CD14-positive monocyte (primary cell): ENCODE measurements around the gene WHRN. TPM values are rescaled to one million over a fixed set of nuclear protein-coding genes. Genes with fewer than 3 reads are reported as not detected.

ENCODE experiments used
- DNase-seq, 3 donors: peaks; one replicate each; pipeline ENCODE4 v3.0.0-alpha.2; 2011 to 2022
- H2AFZ ChIP-seq: 2 replicates; pipeline ENCODE4 v1.6.0; 2012; ENCODE audit warnings: mild to moderate bottlenecking, low read depth, low read length, inconsistent platforms; ENCODE audit not compliant: insufficient read depth, poor library complexity, severe bottlenecking
- H3K27ac ChIP-seq, 2 donors: 1 replicate in 1 of 2; 2 replicates in 1 of 2; pipeline ENCODE4 v1.5.1; 2012 to 2013; ENCODE audit warnings: low read length in 2 of 2, control low read depth in 1 of 2, inconsistent platforms in 1 of 2, low read depth in 1 of 2, mild to moderate bottlenecking in 1 of 2
- H3K27me3 ChIP-seq, 2 donors: one replicate each; pipeline versions ENCODE4 v1.6.0 to v1.6.1; 2011 to 2013; ENCODE audit warnings: low read length in 2 of 2; ENCODE audit not compliant: control insufficient read depth in 2 of 2, insufficient read depth in 2 of 2
- H3K36me3 ChIP-seq, 2 donors: replicated peaks in 1 of 2; 1 replicate in 1 of 2; 2 replicates in 1 of 2; pipeline versions ENCODE4 v1.5.1 to v1.6.1; 2012 to 2013; ENCODE audit warnings: low read length in 2 of 2, control low read depth in 1 of 2, inconsistent platforms in 1 of 2, mild to moderate bottlenecking in 1 of 2; ENCODE audit not compliant: insufficient read depth in 2 of 2, control insufficient read depth in 1 of 2
- H3K4me1 ChIP-seq, 2 donors: 1 replicate in 1 of 2; 2 replicates in 1 of 2; pipeline versions ENCODE4 v1.5.1 to v1.6.1; 2012 to 2013; ENCODE audit warnings: low read length in 2 of 2, control low read depth in 1 of 2, inconsistent platforms in 1 of 2, mild to moderate bottlenecking in 1 of 2, moderate library complexity in 1 of 2; ENCODE audit not compliant: insufficient read depth in 2 of 2, control insufficient read depth in 1 of 2
- H3K4me2 ChIP-seq: replicated peaks from 2 replicates; pipeline ENCODE3; 2012; ENCODE audit warnings: low read length, moderate library complexity, mild to moderate bottlenecking; ENCODE audit not compliant: poor library complexity, severe bottlenecking; ENCODE audit errors: extremely low read depth
- H3K4me3 ChIP-seq, 3 experiments: fragments of 200-600 bp in 1 of 3; sonication (generic) in 1 of 3; replicated peaks in 1 of 3; 1 replicate in 2 of 3; 2 replicates in 1 of 3; pipeline ENCODE4 v1.5.1; 2011 to 2013; ENCODE audit warnings: low read length in 3 of 3, mild to moderate bottlenecking in 3 of 3, control low read depth in 2 of 3, low read depth in 2 of 3, inconsistent platforms in 1 of 3, moderate library complexity in 1 of 3
- H3K79me2 ChIP-seq: 2 replicates; pipeline ENCODE4 v1.6.0; 2012; ENCODE audit warnings: mild to moderate bottlenecking, control low read depth, inconsistent platforms, low read length, moderate library complexity; ENCODE audit not compliant: insufficient read depth
- H3K9ac ChIP-seq: 2 replicates; pipeline ENCODE4 v1.6.0; 2017; ENCODE audit warnings: low read length, mild to moderate bottlenecking; ENCODE audit not compliant: insufficient read depth, poor library complexity, severe bottlenecking
- H3K9me3 ChIP-seq, 2 donors: replicated peaks in 1 of 2; 1 replicate in 1 of 2; 2 replicates in 1 of 2; pipeline versions ENCODE4 v1.5.1 to v1.6.1; 2012 to 2013; ENCODE audit warnings: low read length in 2 of 2, control low read depth in 1 of 2; ENCODE audit not compliant: control insufficient read depth in 1 of 2, insufficient read depth in 1 of 2
- H4K20me1 ChIP-seq: 2 replicates; pipeline ENCODE4 v1.6.0; 2012; ENCODE audit warnings: mild to moderate bottlenecking, low read length, control low read depth, moderate library complexity; ENCODE audit not compliant: insufficient read depth
- H3K27ac Mint-ChIP-seq, 7 donors: one replicate each; pipeline ENCODE4 v1.8.0; 2020; ENCODE audit warnings: mild to moderate bottlenecking in 7 of 7, mixed read lengths in 7 of 7, moderate library complexity in 6 of 7, inconsistent platforms in 2 of 7
- H3K27me3 Mint-ChIP-seq, 3 donors: one replicate each; pipeline ENCODE4 v1.8.0; 2021 to 2022; ENCODE audit warnings: low read depth in 3 of 3, mild to moderate bottlenecking in 3 of 3, mixed read lengths in 3 of 3, moderate library complexity in 3 of 3, inconsistent platforms in 1 of 3
- H3K36me3 Mint-ChIP-seq, 2 donors: one replicate each; pipeline ENCODE4 v1.8.0; 2020; ENCODE audit warnings: mixed read lengths in 2 of 2, inconsistent platforms in 1 of 2, mild to moderate bottlenecking in 1 of 2
- H3K4me1 Mint-ChIP-seq: one replicate; pipeline ENCODE4 v1.8.0; 2020; ENCODE audit warnings: mild to moderate bottlenecking, mixed read lengths
- H3K4me3 Mint-ChIP-seq, 2 donors: one replicate each; pipeline ENCODE4 v1.8.0; 2020; ENCODE audit warnings: mild to moderate bottlenecking in 2 of 2, mixed read lengths in 2 of 2, moderate library complexity in 1 of 2
- H3K9me3 Mint-ChIP-seq, 7 donors: one replicate each; pipeline ENCODE4 v1.8.0; 2020 to 2022; ENCODE audit warnings: mixed read lengths in 7 of 7, mild to moderate bottlenecking in 6 of 7, moderate library complexity in 6 of 7, inconsistent platforms in 2 of 7
- CTCF ChIP-seq: fragments of 200-600 bp; IDR thresholded peaks from one replicate; pipeline ENCODE4 v1.8.0; 2022; ENCODE audit warnings: antibody characterized with exemption, mild to moderate bottlenecking
- WGBS: methylation state at CpG from one replicate; pipeline ENCODE4 v1.1.5; 2013; ENCODE audit warnings: missing lambda C conversion rate; ENCODE audit not compliant: insufficient coverage; 5-methylcytosine and 5-hydroxymethylcytosine counted together
- intact Hi-C, 2 donors: fragments of 100-400 bp; cut with micrococcal nuclease; formaldehyde crosslinking; loops; one replicate each; pipeline versions ENCODE4 v1.15.0 to v1.15.1; 2023
- polyA plus RNA-seq, 3 donors: library from polyadenylated mRNA; depleted of rRNA in 1 of 3; unstranded in 2 of 3; stranded (reverse) in 1 of 3; fragments of 300-500 nt in 2 of 3; fragments of >200 nt in 1 of 3; fragmentation: Illumina TruSeq in 2 of 3; gene quantifications; 1 replicate in 2 of 3; 2 replicates in 1 of 3; pipeline ENCODE4 v1.2.3, GENCODE V29; 2012 to 2021

The WHRN gene
- polyA plus RNA-seq, 3 donors, result 0.13 to 0.59 (median 0.30) TPM

GRCh38 chr9:114409842-114410241, 95.4 kb downstream of the WHRN start:
- no peaks in the 10 kb centered on the region for H3K9me3 ChIP-seq
- H3K4me1 ChIP-seq, result peaks cover 13 to 29% of the 10 kb centered on the region in 2 donors
- Mint-ChIP-seq H3K27me3 (peaks cover 0 to 4% (median 1%) of the 10 kb centered on the region in 3 donors), H3K27ac (peak overlapping the region in 4 of 7 donors; percentile 28 to 72 (median 42)), H3K36me3 (no peaks in the 10 kb centered on the region), H3K4me3 (no peak overlapping the region), H3K4me1 (peaks cover 21% of the 10 kb centered on the region), H3K9me3 (peaks cover 0 to 2% (median 0%) of the 10 kb centered on the region in 7 donors)
- intact Hi-C loops, result loop anchor here (5.0 to 10.0 kb wide), 2 partner anchors 75 to 77 kb away; no protein-coding TSS in a partner anchor
- 78% methylated on average over 5 of the region's 5 CpGs for WGBS
- no peak overlapping the region for H3K9ac ChIP-seq
- H3K79me2 ChIP-seq, result no peaks in the 10 kb centered on the region
- no peaks in the 10 kb centered on the region for H3K36me3 ChIP-seq
- H3K4me3 ChIP-seq, result no peak overlapping the region
- no peaks in the 10 kb centered on the region for H3K27me3 ChIP-seq
- no peaks in the 10 kb centered on the region for H4K20me1 ChIP-seq
- no peak for DNase-seq
- H2AFZ ChIP-seq, result no peak overlapping the region
- no peak overlapping the region for H3K4me2 ChIP-seq
- no peak overlapping the region for H3K27ac ChIP-seq
- no peak for TF ChIP-seq CTCF

- no peaks in the 10 kb centered on the region for H4K20me1 ChIP-seq
- H3K4me1 Mint-ChIP-seq, result peaks cover 20% of the 10 kb centered on the region
- H3K27ac ChIP-seq, result no peak overlapping the region
- H2AFZ ChIP-seq, result no peak overlapping the region
- H3K27ac Mint-ChIP-seq, result peak overlapping the region in 6 of 7 donors; percentile 26 to 72 (median 46)
- H3K9ac ChIP-seq, result no peak overlapping the region
- peaks cover 0 to 4% (median 1%) of the 10 kb centered on the region in 3 donors for H3K27me3 Mint-ChIP-seq
- peak overlapping the region in 1 of 2 donors; percentile 17 for H3K4me3 Mint-ChIP-seq
- no peaks in the 10 kb centered on the region for H3K9me3 Mint-ChIP-seq
- peak; percentile 55 to 83 (median 71) for DNase-seq
- H3K79me2 ChIP-seq, result no peaks in the 10 kb centered on the region
- no peak for TF ChIP-seq CTCF
- H3K36me3 ChIP-seq, result no peaks in the 10 kb centered on the region
- H3K9me3 ChIP-seq, result no peaks in the 10 kb centered on the region
- H3K36me3 Mint-ChIP-seq, result no peaks in the 10 kb centered on the region
- peaks cover 7 to 23% of the 10 kb centered on the region in 2 donors for H3K4me1 ChIP-seq
- intact Hi-C loops, result loop anchor here (5.0 to 10.0 kb wide), 2 partner anchors 76 to 78 kb away; no protein-coding TSS in a partner anchor
- no peak overlapping the region for H3K4me3 ChIP-seq
- no peaks in the 10 kb centered on the region for H3K27me3 ChIP-seq
- WGBS, result 67% methylated on average over 10 of the region's 11 CpGs
- no peak overlapping the region for H3K4me2 ChIP-seq
These were observed 96.0 kb downstream of the WHRN start for GRCh38 chr9:114409103-114409780.
